Astrocyte of the cerebellum (primary cell): ENCODE results near the gene SEMA4D.

Experiments
- DNase-seq: peaks from one replicate; pipeline ENCODE4 v3.0.0-alpha.2; 2011; ENCODE audit warnings: low read depth
- H3K4me3 ChIP-seq: 2 replicates; pipeline ENCODE4 v1.5.1; 2011; ENCODE audit warnings: mild to moderate bottlenecking, low read depth, low read length, moderate library complexity
- in situ Hi-C: cut with HindIII; loops from 2 replicates; pipeline ENCODE4 v1.10.0; 2017; ENCODE audit warnings: low sequenced_read_pairs
- TF ChIP-seq, protein P1 (sequence below): IDR thresholded peaks from 2 replicates; pipeline ENCODE4 v1.5.1; 2012; ENCODE audit warnings: low read length, low read depth, moderate library complexity, mild to moderate bottlenecking; ENCODE audit errors: missing control alignments

SEMA4D gene

DNA sequence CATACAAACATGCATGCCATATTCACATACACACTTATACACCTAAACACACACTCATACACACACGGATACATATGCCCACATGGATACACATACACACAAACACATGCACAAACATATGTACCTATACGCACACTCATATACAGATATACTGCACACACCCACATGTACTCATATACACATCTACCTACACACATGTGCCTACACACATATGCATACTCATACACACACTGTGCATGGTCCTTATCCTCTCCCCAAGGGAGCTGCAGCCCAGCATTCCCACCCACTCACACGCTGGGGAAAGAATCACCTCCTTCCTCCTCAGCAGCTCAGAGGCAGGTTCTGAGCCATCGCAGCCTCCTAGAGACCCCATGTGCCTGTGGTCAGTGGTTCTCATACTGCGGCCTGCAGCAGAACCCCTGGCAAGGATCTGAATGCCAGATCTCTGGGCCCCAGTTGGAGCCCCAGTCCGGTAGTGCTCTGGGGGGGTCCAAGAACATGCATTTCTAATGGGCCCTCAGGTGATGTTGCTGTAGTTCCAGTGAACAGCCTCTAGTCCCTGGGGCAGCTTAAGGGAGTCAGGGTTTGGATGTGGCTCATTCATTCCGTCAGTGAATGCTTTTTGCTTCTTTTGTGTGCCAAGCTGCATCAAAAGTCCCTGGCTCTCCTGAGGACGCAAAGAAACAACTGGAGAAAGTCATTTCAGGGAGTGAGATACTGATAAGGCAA lies 39.0 kb downstream of the SEMA4D start:
- TF ChIP-seq, protein P1, sequence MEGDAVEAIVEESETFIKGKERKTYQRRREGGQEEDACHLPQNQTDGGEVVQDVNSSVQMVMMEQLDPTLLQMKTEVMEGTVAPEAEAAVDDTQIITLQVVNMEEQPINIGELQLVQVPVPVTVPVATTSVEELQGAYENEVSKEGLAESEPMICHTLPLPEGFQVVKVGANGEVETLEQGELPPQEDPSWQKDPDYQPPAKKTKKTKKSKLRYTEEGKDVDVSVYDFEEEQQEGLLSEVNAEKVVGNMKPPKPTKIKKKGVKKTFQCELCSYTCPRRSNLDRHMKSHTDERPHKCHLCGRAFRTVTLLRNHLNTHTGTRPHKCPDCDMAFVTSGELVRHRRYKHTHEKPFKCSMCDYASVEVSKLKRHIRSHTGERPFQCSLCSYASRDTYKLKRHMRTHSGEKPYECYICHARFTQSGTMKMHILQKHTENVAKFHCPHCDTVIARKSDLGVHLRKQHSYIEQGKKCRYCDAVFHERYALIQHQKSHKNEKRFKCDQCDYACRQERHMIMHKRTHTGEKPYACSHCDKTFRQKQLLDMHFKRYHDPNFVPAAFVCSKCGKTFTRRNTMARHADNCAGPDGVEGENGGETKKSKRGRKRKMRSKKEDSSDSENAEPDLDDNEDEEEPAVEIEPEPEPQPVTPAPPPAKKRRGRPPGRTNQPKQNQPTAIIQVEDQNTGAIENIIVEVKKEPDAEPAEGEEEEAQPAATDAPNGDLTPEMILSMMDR = no peak
- in situ Hi-C loops = no loop called here
- H3K4me3 ChIP-seq = no peak overlapping the region
- DNase-seq = no peak

DNA sequence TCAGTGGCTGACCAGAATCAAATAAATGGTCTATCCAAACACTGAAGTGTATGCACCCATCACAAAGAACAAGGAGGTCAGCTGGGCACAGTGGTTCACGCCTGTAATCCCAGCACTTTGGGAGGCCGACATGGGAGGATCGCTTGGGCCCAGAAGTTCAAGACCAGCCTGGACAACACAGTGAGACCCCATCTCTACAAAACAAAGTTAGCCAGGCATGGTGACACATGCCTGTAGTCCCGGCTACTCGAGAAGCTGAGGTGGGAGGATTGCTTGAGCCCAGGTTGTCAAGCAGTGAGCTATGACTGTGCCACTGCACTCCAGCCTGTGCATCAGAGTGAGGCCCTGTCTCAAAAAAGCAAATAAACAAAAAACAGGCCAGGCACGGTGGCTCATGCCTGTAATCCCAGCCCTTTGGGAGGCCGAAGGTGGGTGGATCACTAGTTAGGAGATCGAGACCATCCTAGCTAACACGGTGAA lies 40.5 kb downstream of the SEMA4D start:
- H3K4me3 ChIP-seq = no peak overlapping the region
- in situ Hi-C loops = no loop called here
- TF ChIP-seq, protein P1 = no peak
- no peak for DNase-seq

- H3K4me3 ChIP-seq = no peak overlapping the region
- TF ChIP-seq, protein P1 = no peak
- in situ Hi-C loops = no loop called here
- no peak for DNase-seq
Observed at GRCh38 chr9:89455356-89455824, 42.5 kb downstream of the SEMA4D start.

DNA sequence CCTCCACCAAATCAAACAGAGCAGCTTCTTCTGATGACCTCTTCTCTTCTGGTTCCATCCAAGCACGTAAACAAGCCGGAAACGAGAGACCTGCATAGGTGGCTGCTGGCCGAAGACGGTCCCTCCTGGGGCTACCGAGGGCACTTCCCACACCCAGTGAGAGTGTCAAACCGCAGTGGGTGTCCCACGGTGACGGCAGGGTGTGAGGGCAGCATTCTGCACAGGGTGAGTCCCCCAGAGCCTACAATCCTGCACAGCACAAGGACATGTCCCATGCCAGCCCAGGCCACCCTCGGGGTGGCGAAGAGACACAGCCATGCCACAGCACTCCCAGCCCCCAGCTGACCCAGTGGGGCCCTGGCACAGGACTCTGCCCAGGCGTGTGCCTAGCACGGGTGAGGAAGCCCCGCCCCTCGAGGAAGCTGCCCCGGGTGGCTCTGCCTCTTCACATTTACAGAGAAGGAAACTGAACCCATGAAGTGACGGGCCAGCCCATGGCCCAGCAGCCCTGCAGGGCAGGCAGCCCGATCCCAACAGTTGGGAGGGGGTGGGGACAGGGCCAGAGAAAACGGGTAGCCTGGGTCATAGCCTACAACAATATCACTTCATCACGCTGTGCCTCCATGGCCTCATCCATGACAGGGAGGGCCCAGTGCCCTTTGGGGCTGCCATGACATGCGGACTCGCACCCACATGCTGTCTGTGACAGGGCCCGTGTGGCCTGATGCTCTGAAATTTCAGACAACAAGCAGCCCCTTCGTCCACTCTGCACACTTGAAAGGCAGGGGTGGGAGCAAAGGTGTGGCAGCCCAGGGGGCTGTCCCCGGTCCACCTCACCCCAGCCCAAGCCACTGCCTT lies 43.2 kb downstream of the SEMA4D start:
- no peak overlapping the region for H3K4me3 ChIP-seq
- no peak for DNase-seq
- in situ Hi-C loops = no loop called here
- TF ChIP-seq, protein P1 = no peak

GRCh38 chr9:89453452-89453851 lies 44.5 kb downstream of the SEMA4D start:
- no peak overlapping the region for H3K4me3 ChIP-seq
- in situ Hi-C loops = no loop called here
- TF ChIP-seq, protein P1 = no peak
- DNase-seq = no peak

DNA sequence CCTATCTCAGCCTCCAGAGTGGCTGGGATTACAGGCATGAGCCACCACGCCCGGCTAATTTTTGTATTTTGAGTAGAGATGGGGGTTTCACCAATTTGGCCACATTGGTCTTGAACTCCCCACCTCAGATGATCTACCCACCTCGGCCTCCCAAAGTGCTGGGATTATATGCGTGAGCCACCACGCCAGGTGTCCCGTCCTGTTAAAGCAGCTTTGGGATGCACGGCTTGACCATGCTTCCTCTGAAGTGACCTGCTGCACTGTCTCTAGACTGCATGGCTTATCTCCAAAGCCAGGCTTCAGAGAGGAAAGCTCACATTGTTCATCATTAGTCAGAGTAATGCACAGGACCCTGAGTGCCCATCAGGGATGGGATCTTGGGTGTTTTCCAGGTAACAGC lies 45.4 kb downstream of the SEMA4D start:
- TF ChIP-seq, protein P1 = no peak
- no peak overlapping the region for H3K4me3 ChIP-seq
- in situ Hi-C loops = no loop called here
- no peak for DNase-seq
